GM12878 (cell line): ENCODE measurements around the gene ZNF804B. TPM values are rescaled to one million over a fixed set of nuclear protein-coding genes. Genes with fewer than 3 reads are reported as not detected.

Experiments
- ATAC-seq: fragments of 200-7000 bp; cut with Tn5 transposase; 3 replicates; pipeline ENCODE4 v1.9.1; 2020; ENCODE audit warnings: mild to moderate bottlenecking, moderate library complexity
- BruUV-seq: library from RNA; stranded (reverse); fragments of 400-500 nt; replicated peaks from 2 replicates; lab custom pipeline; 2021; lab: Mats Ljungman, UMichigan
- CTCF ChIA-PET: fragments of 300-600 bp; sonication (Branson Sonifier 250); formaldehyde crosslinking; extraction: SDS; loops from one replicate; lab custom pipeline; 2021; ENCODE audit warnings: inconsistent platforms; lab: Yijun Ruan, JAX
- POLR2A ChIA-PET: fragments of 350-600 bp; formaldehyde crosslinking; extraction: SDS; loops from one replicate; lab custom pipeline; 2021; ENCODE audit warnings: inconsistent platforms; lab: Charles Lee
- RAD21 ChIA-PET: fragments of 300-600 bp; sonication (Branson Sonifier 250); formaldehyde crosslinking; loops from one replicate; lab custom pipeline; 2023; ENCODE audit warnings: antibody characterized with exemption; ENCODE audit not compliant: unreplicated experiment; lab: Charles Lee
- SMC1A ChIA-PET: fragments of 300-600 bp; sonication (Branson Sonifier 250); formaldehyde crosslinking; loops from one replicate; lab custom pipeline; 2023; ENCODE audit not compliant: unreplicated experiment, uncharacterized antibody; lab: Charles Lee
- DNase-seq: peaks from one replicate; pipeline ENCODE4 v3.0.0-alpha.2; 2011; ENCODE audit warnings: low read depth, low spot score
- FAIRE-seq: peaks from 3 replicates; lab custom pipeline; 2011; peaks lifted over from hg19 to GRCh38; lab: Jason Lieb, UNC
- H2AFZ ChIP-seq: 2 replicates; pipeline ENCODE4 v1.6.0; 2011; ENCODE audit warnings: low read depth, low read length, control low read depth; ENCODE audit not compliant: control insufficient read depth
- H3K27ac ChIP-seq: 2 replicates; pipeline ENCODE4 v1.5.1; 2011; ENCODE audit warnings: control low read depth; ENCODE audit not compliant: control insufficient read depth, insufficient read depth
- H3K27me3 ChIP-seq, 2 experiments: replicated peaks in 1 of 2; 2 replicates each; pipeline versions ENCODE4 v1.6.0 to v1.6.1; 2011; ENCODE audit warnings: low read length in 1 of 2; ENCODE audit not compliant: control insufficient read depth in 2 of 2, insufficient read depth in 2 of 2
- H3K36me3 ChIP-seq, 2 experiments: 2 replicates each; pipeline ENCODE4 v1.5.1; 2011; ENCODE audit warnings: low read length in 1 of 2; ENCODE audit not compliant: control insufficient read depth in 2 of 2, insufficient read depth in 2 of 2
- H3K4me1 ChIP-seq: 2 replicates; pipeline ENCODE4 v1.6.1; 2011; ENCODE audit warnings: mild to moderate bottlenecking, low read length, moderate library complexity, mixed read lengths; ENCODE audit not compliant: control insufficient read depth, insufficient read depth
- H3K4me2 ChIP-seq: 2 replicates; pipeline ENCODE4 v1.6.0; 2011; ENCODE audit warnings: control low read depth; ENCODE audit not compliant: control insufficient read depth, insufficient read depth
- H3K4me3 ChIP-seq: fragments of 200-600 bp; sonication (generic); 2 replicates; pipeline ENCODE4 v1.5.1; 2016
- H3K79me2 ChIP-seq: 2 replicates; pipeline ENCODE4 v1.6.0; 2011; ENCODE audit warnings: low read length; ENCODE audit not compliant: control insufficient read depth, insufficient read depth
- H3K9ac ChIP-seq: 2 replicates; pipeline ENCODE4 v1.8.0; 2011; ENCODE audit warnings: low read length, control low read depth, mixed read lengths; ENCODE audit not compliant: control insufficient read depth, insufficient read depth
- H3K9me3 ChIP-seq: replicated peaks from 3 replicates; pipeline ENCODE4 v1.5.1; 2011; ENCODE audit warnings: mild to moderate bottlenecking, low read length; ENCODE audit not compliant: control insufficient read depth, insufficient read depth
- H4K20me1 ChIP-seq: 2 replicates; pipeline ENCODE4 v1.6.0; 2011; ENCODE audit not compliant: control insufficient read depth, insufficient read depth
- ATF7 ChIP-seq: fragments of 450-650 bp; IDR thresholded peaks from 2 replicates; pipeline ENCODE4 v1.6.1; 2016; ENCODE audit warnings: low read depth, mild to moderate bottlenecking
- BCL11A ChIP-seq: IDR thresholded peaks from 2 replicates; pipeline ENCODE4 v1.6.1; 2011; ENCODE audit warnings: low read depth, low read length
- BHLHE40 ChIP-seq, 2 experiments: fragments of 450-650 bp in 1 of 2; IDR thresholded peaks; 2 replicates each; pipeline ENCODE4 v1.6.1; 2011 to 2017; ENCODE audit warnings: low read depth in 2 of 2, borderline replicate concordance in 1 of 2, improper control_type of control experiment in 1 of 2, low read length in 1 of 2, mild to moderate bottlenecking in 1 of 2
- CBX5 ChIP-seq: sonication (generic); IDR thresholded peaks from 2 replicates; pipeline ENCODE4 v1.6.1; 2016; ENCODE audit warnings: low read depth, moderate library complexity, mild to moderate bottlenecking, inconsistent platforms
- DPF2 ChIP-seq: fragments of 450-650 bp; IDR thresholded peaks from 2 replicates; pipeline ENCODE4 v1.6.1; 2017; ENCODE audit warnings: mild to moderate bottlenecking
- EED ChIP-seq: sonication (generic); IDR thresholded peaks from 2 replicates; pipeline ENCODE4 v1.6.1; 2016; ENCODE audit warnings: antibody characterized with exemption, low read depth
- FOS ChIP-seq: IDR thresholded peaks from 3 replicates; pipeline ENCODE4 v1.6.1; 2011; ENCODE audit warnings: borderline replicate concordance; ENCODE audit not compliant: insufficient read length; ENCODE audit errors: extremely low read depth
- FOXM1 ChIP-seq: IDR thresholded peaks from 2 replicates; pipeline ENCODE4 v1.6.1; 2012; ENCODE audit warnings: low read depth, mild to moderate bottlenecking, inconsistent platforms, low read length, moderate library complexity
- GABPA ChIP-seq: IDR thresholded peaks from 2 replicates; pipeline ENCODE4 v1.6.1; 2014; ENCODE audit warnings: antibody characterized with exemption, low read depth, mild to moderate bottlenecking, inconsistent platforms
- HDAC2 ChIP-seq: fragments of 200-600 bp; sonication (generic); IDR thresholded peaks from 2 replicates; pipeline ENCODE4 v1.6.1; 2017
- IKZF2 ChIP-seq, 2 experiments: fragments of 450-650 bp; IDR thresholded peaks; 2 replicates each; pipeline ENCODE4 v1.6.1; 2017; ENCODE audit warnings: mild to moderate bottlenecking in 2 of 2, moderate library complexity in 2 of 2
- MTA2 ChIP-seq: fragments of 450-650 bp; IDR thresholded peaks from 2 replicates; pipeline ENCODE4 v1.6.1; 2016; ENCODE audit warnings: low read depth, mild to moderate bottlenecking, moderate library complexity
- MYC ChIP-seq: IDR thresholded peaks from 2 replicates; pipeline ENCODE4 v1.6.1; 2011; ENCODE audit warnings: mild to moderate bottlenecking, low read length, moderate library complexity, inconsistent platforms; ENCODE audit not compliant: insufficient read depth, insufficient replicate concordance, insufficient read length, severe bottlenecking
- NFYB ChIP-seq: IDR thresholded peaks from 2 replicates; pipeline ENCODE4 v1.6.1; 2011; ENCODE audit warnings: low read depth, mild to moderate bottlenecking, low read length, improper control_type of control experiment, moderate library complexity; ENCODE audit not compliant: insufficient read depth
- POLR2AphosphoS2 ChIP-seq: IDR thresholded peaks from 2 replicates; pipeline ENCODE4 v1.6.1; 2011; ENCODE audit warnings: low read depth, mild to moderate bottlenecking, low read length, improper control_type of control experiment, moderate library complexity
- SRF ChIP-seq, 2 experiments: IDR thresholded peaks; 2 replicates each; pipeline ENCODE4 v1.6.1; 2011; ENCODE audit warnings: low read depth in 2 of 2, low read length in 2 of 2, mild to moderate bottlenecking in 1 of 2, moderate library complexity in 1 of 2
- STAT3 ChIP-seq: IDR thresholded peaks from 2 replicates; pipeline ENCODE4 v1.6.1; 2011; ENCODE audit warnings: low read depth, low read length, improper control_type of control experiment
- TCF3 ChIP-seq: IDR thresholded peaks from 2 replicates; pipeline ENCODE4 v1.6.1; 2012; ENCODE audit warnings: low read depth, mild to moderate bottlenecking, low read length, borderline replicate concordance; ENCODE audit not compliant: insufficient read depth
- USF2 ChIP-seq: IDR thresholded peaks from 2 replicates; pipeline ENCODE4 v1.6.1; 2011; ENCODE audit warnings: low read depth, low read length, improper control_type of control experiment, borderline replicate concordance
- ZNF217 ChIP-seq: fragments of 450-650 bp; IDR thresholded peaks from 2 replicates; pipeline ENCODE4 v1.6.1; 2017; ENCODE audit warnings: antibody characterized with exemption, mild to moderate bottlenecking
- ZNF24 ChIP-seq: fragments of 450-650 bp; IDR thresholded peaks from 2 replicates; pipeline ENCODE4 v1.6.1; 2017; ENCODE audit warnings: antibody characterized with exemption, mild to moderate bottlenecking
- ZNF592 ChIP-seq: fragments of 450-650 bp; IDR thresholded peaks from 2 replicates; pipeline ENCODE4 v1.6.1; 2017; ENCODE audit warnings: mild to moderate bottlenecking, moderate library complexity
- WGBS: methylation state at CpG from one replicate; pipeline ENCODE4 v1.1.6; 2016; ENCODE audit warnings: low lambda C conversion rate; ENCODE audit not compliant: insufficient replicate concordance, insufficient coverage; ENCODE audit errors: missing lambda C conversion rate; 5-methylcytosine and 5-hydroxymethylcytosine counted together
- in situ Hi-C: fragments of 300-500 bp; cut with MboI; formaldehyde crosslinking; loops from 9 replicates; pipeline ENCODE4 v1.14.3; 2018; ENCODE audit warnings: mixed read lengths
- intact Hi-C: fragments of 100-400 bp; cut with micrococcal nuclease; formaldehyde crosslinking; loops from one replicate; pipeline ENCODE4 v1.14.2; 2022; ENCODE audit not compliant: unreplicated experiment
- polyA plus RNA-seq, 11 experiments: library from polyadenylated mRNA; depleted of rRNA in 4 of 11; unstranded in 6 of 11; stranded (reverse) in 5 of 11; fragments of >200 nt; fragmentation: Nextera tagmentation in 4 of 11; fragmentation: Illumina TruSeq in 1 of 11; extraction: Ambion mirVana in 4 of 11; extraction: Trizol in 1 of 11; gene quantifications; 1 replicate in 1 of 11; 2 replicates in 10 of 11; pipeline versions ENCODE4 v1.2.1 to v1.2.3, GENCODE V29; 2011 to 2016; ENCODE audit warnings: inconsistent platforms in 2 of 11, missing spikeins in 2 of 11, low read depth in 1 of 11
- total RNA-seq, 4 experiments: library from RNA; depleted of rRNA in 3 of 4; stranded (reverse); fragments of >200 nt in 3 of 4; fragmentation: Illumina TruSeq in 1 of 4; extraction: Trizol in 1 of 4; gene quantifications; 2 replicates each; pipeline versions ENCODE4 v1.2.1 to v1.2.3, GENCODE V29; 2013 to 2021

Gene ZNF804B
- total and polyA plus RNA-seq, 10 of the 15 experiments (the other 5 are each of a cell fraction or from before 2014, with no cell fraction given), result not detected

- DNase-seq, result no peak
- CTCF ChIA-PET, result interaction anchor here (0.9 to 2.1 kb wide), 2 partner anchors 9 to 25 kb away, joined by 3 to 9 read pairs; no protein-coding TSS in a partner anchor
- in situ Hi-C loops, result no loop called here
- Histone ChIP-seq H3K79me2 (no peaks in the 10 kb centered on the region), H3K9ac (no peak overlapping the region), H3K27ac (no peak overlapping the region), H3K4me1 (no peaks in the 10 kb centered on the region), H4K20me1 (no peaks in the 10 kb centered on the region), H3K4me3 (no peak overlapping the region), H3K36me3 (no peaks in the 10 kb centered on the region), H3K9me3 (no peaks in the 10 kb centered on the region), H2AFZ (no peak overlapping the region), H3K4me2 (no peak overlapping the region), H3K27me3 (no peaks in the 10 kb centered on the region)
- no peak for FAIRE-seq
- WGBS, result 17% methylated on average over 4 of the region's 4 CpGs
- peak; percentile 46 for ATAC-seq
- intact Hi-C loops, result no loop called here
- BruUV-seq, result no TSS peak
- RAD21 ChIA-PET, result interaction anchor here (0.8 to 8.5 kb wide), 4 partner anchors 24 to 594 kb away, joined by 3 to 66 read pairs (median 4); no protein-coding TSS in a partner anchor
- POLR2A ChIA-PET, result interaction anchor here (1.0 kb wide), 2 partner anchors 21 to 33 kb away, joined by 3 read pairs; no protein-coding TSS in a partner anchor
- SMC1A ChIA-PET, result interaction anchor here (0.5 to 3.7 kb wide), 9 partner anchors 10 to 95 kb away, joined by 3 to 45 read pairs (median 4); no protein-coding TSS in a partner anchor
- no peak for TF ChIP-seq ZNF592
- TF ChIP-seq ATF7, result no peak
- TF ChIP-seq DPF2, result peak; percentile 42; the same call in 1 of the 2 replicates
- no peak for TF ChIP-seq TCF3
- no peak for TF ChIP-seq POLR2AphosphoS2
- TF ChIP-seq ZNF217, result 0 out of 2 replicates have a peak, but pooled peaks have one; percentile 33
- TF ChIP-seq SRF (IDR thresholded peaks at IDR 0.05; ENCODE audit: low read depth in 2 of 2, low read length in 2 of 2), result no peak
- TF ChIP-seq FOXM1, result no peak
- no peak for TF ChIP-seq EED
- TF ChIP-seq BCL11A, result peak; percentile 53; the same call in 1 of the 2 replicates
- peak; percentile 43; the same call in 1 of the 2 replicates for TF ChIP-seq ZNF24
- TF ChIP-seq HDAC2, result no peak
- TF ChIP-seq CBX5, result no peak
- TF ChIP-seq NFYB, result no peak
- TF ChIP-seq IKZF2 (IDR thresholded peaks at IDR 0.05), result no peak; a peak in 1 of 4 replicates
- TF ChIP-seq USF2, result no peak
- TF ChIP-seq FOS, result no peak
- no peak for TF ChIP-seq MYC
- TF ChIP-seq BHLHE40 (IDR thresholded peaks at IDR 0.05; ENCODE audit: borderline replicate concordance in 1 of 2, low read depth in 2 of 2, low read length in 1 of 2), result peak in 1 of 2 experiments; percentile 32; a peak in 1 of 4 replicates
- no peak for TF ChIP-seq GABPA
- no peak for TF ChIP-seq STAT3
- TF ChIP-seq MTA2, result peak; percentile 82; the same call in 1 of the 2 replicates
Measured at GRCh38 chr7:89028319-89028718, 268.8 kb downstream of the ZNF804B start.
